Glutamatergic neuron (in vitro differentiated cells): Measurements from ENCODE around the gene KCNMA1. TPM values are rescaled to one million over a fixed set of nuclear protein-coding genes. Genes with fewer than 3 reads are reported as not detected.
"Not testable (repeated sequence)": the region's sequence is repeated elsewhere in the genome, so short reads cannot be mapped to it uniquely, and the experiment has no call there.

Source experiments
- DNase-seq: peaks from one replicate; pipeline ENCODE4 v3.0.0; 2022
- H3K27ac Mint-ChIP-seq: one replicate; pipeline ENCODE4 v1.8.0; 2020; ENCODE audit warnings: mild to moderate bottlenecking, mixed read lengths, inconsistent platforms; ENCODE audit not compliant: unreplicated experiment
- H3K27me3 Mint-ChIP-seq: one replicate; pipeline ENCODE4 v1.8.0; 2020; ENCODE audit warnings: mild to moderate bottlenecking, moderate library complexity, mixed read lengths, inconsistent platforms; ENCODE audit not compliant: unreplicated experiment
- H3K36me3 Mint-ChIP-seq: one replicate; pipeline ENCODE4 v1.8.0; 2020; ENCODE audit warnings: mild to moderate bottlenecking, mixed read lengths, inconsistent platforms; ENCODE audit not compliant: unreplicated experiment
- H3K4me1 Mint-ChIP-seq: one replicate; pipeline ENCODE4 v1.8.0; 2020; ENCODE audit warnings: mild to moderate bottlenecking, low read depth, mixed read lengths, inconsistent platforms; ENCODE audit not compliant: unreplicated experiment
- H3K4me3 Mint-ChIP-seq: one replicate; pipeline ENCODE4 v1.8.0; 2020; ENCODE audit warnings: mild to moderate bottlenecking, mixed read lengths, inconsistent platforms; ENCODE audit not compliant: unreplicated experiment
- H3K9me3 Mint-ChIP-seq: one replicate; pipeline ENCODE4 v1.8.0; 2020; ENCODE audit warnings: mild to moderate bottlenecking, moderate library complexity, mixed read lengths, inconsistent platforms; ENCODE audit not compliant: unreplicated experiment
- total RNA-seq: library from RNA; stranded (reverse); fragmentation: NEBNext Ultra II Directional; extraction: Animal tissue kit (Norgen Biotek cat#: 25700); gene quantifications from one replicate; pipeline ENCODE4 v1.2.1, GENCODE V29; 2021; ENCODE audit not compliant: unreplicated experiment
- TF ChIP-seq, protein P1 (sequence below): fragments of 200-600 bp; sonication (generic); IDR thresholded peaks from one replicate; pipeline ENCODE4 v1.5.0; 2021; ENCODE audit not compliant: partially characterized antibody, unreplicated experiment

Gene KCNMA1
- total RNA-seq, 1 donor from 2014 or later: 3.2 TPM

GRCh38 chr10:77348082-77348481, 289.5 kb downstream of the KCNMA1 start:
- DNase-seq: no peak
- Mint-ChIP-seq H3K4me3 (no peak overlapping the region), H3K9me3 (no peaks in the 10 kb centered on the region), H3K36me3 (no peaks in the 10 kb centered on the region), H3K4me1 (no peaks in the 10 kb centered on the region), H3K27ac (no peak overlapping the region), H3K27me3 (no peaks in the 10 kb centered on the region)
- TF ChIP-seq, protein P1, sequence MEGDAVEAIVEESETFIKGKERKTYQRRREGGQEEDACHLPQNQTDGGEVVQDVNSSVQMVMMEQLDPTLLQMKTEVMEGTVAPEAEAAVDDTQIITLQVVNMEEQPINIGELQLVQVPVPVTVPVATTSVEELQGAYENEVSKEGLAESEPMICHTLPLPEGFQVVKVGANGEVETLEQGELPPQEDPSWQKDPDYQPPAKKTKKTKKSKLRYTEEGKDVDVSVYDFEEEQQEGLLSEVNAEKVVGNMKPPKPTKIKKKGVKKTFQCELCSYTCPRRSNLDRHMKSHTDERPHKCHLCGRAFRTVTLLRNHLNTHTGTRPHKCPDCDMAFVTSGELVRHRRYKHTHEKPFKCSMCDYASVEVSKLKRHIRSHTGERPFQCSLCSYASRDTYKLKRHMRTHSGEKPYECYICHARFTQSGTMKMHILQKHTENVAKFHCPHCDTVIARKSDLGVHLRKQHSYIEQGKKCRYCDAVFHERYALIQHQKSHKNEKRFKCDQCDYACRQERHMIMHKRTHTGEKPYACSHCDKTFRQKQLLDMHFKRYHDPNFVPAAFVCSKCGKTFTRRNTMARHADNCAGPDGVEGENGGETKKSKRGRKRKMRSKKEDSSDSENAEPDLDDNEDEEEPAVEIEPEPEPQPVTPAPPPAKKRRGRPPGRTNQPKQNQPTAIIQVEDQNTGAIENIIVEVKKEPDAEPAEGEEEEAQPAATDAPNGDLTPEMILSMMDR: no peak

DNA sequence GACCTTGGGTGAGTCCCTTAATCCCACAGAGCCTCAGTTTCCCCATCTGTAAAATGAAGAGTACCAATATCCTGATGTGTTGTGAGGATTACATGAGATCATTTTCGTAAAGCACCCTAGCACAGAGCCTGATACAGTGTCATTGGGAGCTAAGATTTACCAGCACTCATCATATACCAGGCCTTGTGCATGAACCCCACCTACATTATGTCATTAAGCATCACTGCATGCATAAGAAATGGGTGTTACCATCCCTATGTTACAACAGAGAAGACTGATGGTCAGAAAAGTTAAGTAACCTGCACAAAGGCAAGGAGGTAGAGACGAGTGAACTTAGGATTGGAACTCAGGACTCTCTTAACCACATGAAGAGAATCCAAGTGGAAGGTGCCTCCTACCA, 290.6 kb downstream of the KCNMA1 start:
- Mint-ChIP-seq H3K9me3 (no peaks in the 10 kb centered on the region), H3K27ac (no peak overlapping the region), H3K4me3 (no peak overlapping the region), H3K27me3 (no peaks in the 10 kb centered on the region), H3K4me1 (no peaks in the 10 kb centered on the region), H3K36me3 (no peaks in the 10 kb centered on the region)
- DNase-seq: no peak
- TF ChIP-seq, protein P1: no peak

GRCh38 chr10:77341055-77341454, 296.6 kb downstream of the KCNMA1 start:
- TF ChIP-seq, protein P1: no peak
- Mint-ChIP-seq H3K27ac (no peak overlapping the region), H3K27me3 (no peaks in the 10 kb centered on the region), H3K9me3 (peaks cover 2% of the 10 kb centered on the region), H3K4me3 (no peak overlapping the region), H3K4me1 (no peaks in the 10 kb centered on the region), H3K36me3 (no peaks in the 10 kb centered on the region)
- DNase-seq: no peak

DNA sequence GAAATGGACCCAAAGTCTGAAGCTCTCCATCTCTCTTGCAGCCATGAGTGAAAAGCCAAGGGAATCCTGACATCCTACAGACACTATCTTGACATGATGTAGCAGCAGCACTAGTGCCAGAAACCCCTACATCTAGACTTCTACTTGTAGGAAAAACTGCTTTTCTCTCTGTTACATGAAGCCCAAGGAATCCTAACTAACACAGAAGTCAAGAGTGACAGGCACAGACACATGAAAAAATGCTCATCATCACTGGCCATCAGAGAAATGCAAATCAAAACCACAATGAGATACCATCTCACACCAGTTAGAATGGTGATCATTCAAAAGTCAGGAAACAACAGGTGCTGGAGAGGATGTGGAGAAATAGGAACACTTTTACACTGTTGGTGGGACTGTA, 297.7 kb downstream of the KCNMA1 start:
- H3K36me3 Mint-ChIP-seq, H3K27ac Mint-ChIP-seq, H3K4me3 Mint-ChIP-seq, H3K4me1 Mint-ChIP-seq, H3K9me3 Mint-ChIP-seq, DNase-seq, H3K27me3 Mint-ChIP-seq: not testable (repeated sequence)

GRCh38 chr10:77339166-77339565, 298.4 kb downstream of the KCNMA1 start:
- TF ChIP-seq, protein P1: no peak
- no peak overlapping the region for H3K27ac Mint-ChIP-seq
- H3K4me1 Mint-ChIP-seq: peaks cover 2% of the 10 kb centered on the region
- peaks cover 2% of the 10 kb centered on the region for H3K9me3 Mint-ChIP-seq
- H3K27me3 Mint-ChIP-seq: no peaks in the 10 kb centered on the region
- DNase-seq: no peak
- no peak overlapping the region for H3K4me3 Mint-ChIP-seq
- H3K36me3 Mint-ChIP-seq: no peaks in the 10 kb centered on the region

DNA sequence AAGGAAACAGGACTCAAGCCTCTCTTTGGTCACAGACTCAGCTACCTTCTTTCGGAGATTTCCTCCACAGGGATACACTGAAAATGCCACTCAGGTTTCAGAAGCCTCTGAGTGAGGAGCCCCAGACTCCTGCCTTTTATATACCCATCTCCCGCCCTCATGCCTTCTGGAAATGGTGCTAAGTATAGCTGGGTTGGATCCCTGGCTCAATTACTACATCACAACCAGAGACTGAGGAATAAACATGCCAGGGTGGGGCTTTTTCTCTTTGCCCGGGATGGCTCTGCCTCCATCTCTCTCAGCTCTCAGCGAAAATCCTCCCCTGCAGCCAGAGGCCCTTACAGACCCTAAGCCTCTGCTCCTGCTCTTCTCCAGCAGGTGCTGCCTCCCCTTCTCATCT, 299.5 kb downstream of the KCNMA1 start:
- H3K27me3 Mint-ChIP-seq: no peaks in the 10 kb centered on the region
- TF ChIP-seq, protein P1: no peak
- peaks cover 3% of the 10 kb centered on the region for H3K4me1 Mint-ChIP-seq
- no peaks in the 10 kb centered on the region for H3K36me3 Mint-ChIP-seq
- no peak overlapping the region for H3K27ac Mint-ChIP-seq
- peaks cover 2% of the 10 kb centered on the region for H3K9me3 Mint-ChIP-seq
- H3K4me3 Mint-ChIP-seq: no peak overlapping the region
- DNase-seq: no peak
